Kidney (tissue), 14 donors: Measurements from ENCODE around the gene HSD11B2. TPM values are rescaled to one million over a fixed set of nuclear protein-coding genes. Genes with fewer than 3 reads are reported as not detected.
A peak's percentile ranks its signal among the peaks of the same experiment; 100 is the strongest.

ENCODE experiments used
- DNase-seq, 5 donors: peaks; one replicate each; pipeline ENCODE4 v3.0.0-alpha.2; 2013 to 2020
- FAIRE-seq: peaks from 2 replicates; lab custom pipeline; 2012; peaks lifted over from hg19 to GRCh38; lab: Jason Lieb, UNC
- H3K27ac ChIP-seq, 2 donors: one replicate each; pipeline ENCODE4 v1.7.0; 2013; ENCODE audit warnings: low read depth in 2 of 2, low read length in 2 of 2, inconsistent platforms in 1 of 2
- H3K27me3 ChIP-seq: one replicate; pipeline ENCODE4 v1.7.1; 2013; ENCODE audit warnings: low read length, inconsistent platforms; ENCODE audit not compliant: control insufficient read depth, insufficient read depth
- H3K36me3 ChIP-seq, 3 donors: one replicate each; pipeline versions ENCODE4 v1.7.0 to v1.7.1; 2013; ENCODE audit warnings: low read length in 3 of 3, control low read depth in 1 of 3, inconsistent platforms in 1 of 3; ENCODE audit not compliant: insufficient read depth in 3 of 3, control insufficient read depth in 2 of 3
- H3K4me1 ChIP-seq, 3 donors: one replicate each; pipeline versions ENCODE4 v1.7.0 to v1.7.1; 2013; ENCODE audit warnings: low read length in 3 of 3, inconsistent platforms in 1 of 3, low read depth in 1 of 3; ENCODE audit not compliant: control insufficient read depth in 2 of 3, insufficient read depth in 2 of 3
- H3K4me3 ChIP-seq, 3 donors: one replicate each; pipeline versions ENCODE4 v1.7.0 to v1.8.1; 2013; ENCODE audit warnings: low read length in 3 of 3, control low read depth in 1 of 3, inconsistent platforms in 1 of 3
- H3K9ac ChIP-seq, 3 donors: one replicate each; pipeline versions ENCODE4 v1.7.0 to v1.7.1; 2013; ENCODE audit warnings: low read length in 3 of 3, control low read depth in 1 of 3, inconsistent platforms in 1 of 3
- H3K9me3 ChIP-seq, 3 donors: one replicate each; pipeline versions ENCODE4 v1.7.0 to v1.7.1; 2013; ENCODE audit warnings: low read length in 3 of 3, control low read depth in 1 of 3, inconsistent platforms in 1 of 3; ENCODE audit not compliant: control insufficient read depth in 2 of 3, insufficient read depth in 1 of 3
- CTCF ChIP-seq: IDR thresholded peaks from 3 replicates; pipeline ENCODE4 v1.5.1; 2012; ENCODE audit warnings: mild to moderate bottlenecking, moderate library complexity, borderline replicate concordance; ENCODE audit not compliant: insufficient read depth; ENCODE audit errors: extremely low read depth
- intact Hi-C: fragments of 100-400 bp; cut with DNase I; formaldehyde crosslinking; loops from one replicate; pipeline ENCODE4 v1.11.1; 2022
- polyA plus RNA-seq: library from polyadenylated mRNA; stranded (reverse); fragments of 350-450 nt; fragmentation: Illumina TruSeq; extraction: RNeasy Lipid Tissue Mini Kit (QIAGEN cat#74804); gene quantifications from one replicate; pipeline ENCODE4 v1.2.3, GENCODE V29; 2014; ENCODE audit warnings: low read depth, low replicate concordance; ENCODE audit not compliant: insufficient read depth
- total RNA-seq: library from RNA; stranded (reverse); fragmentation: NEBNext Ultra II Directional; extraction: Animal tissue kit (Norgen Biotek cat#: 25700); gene quantifications from one replicate; pipeline ENCODE4 v1.2.1, GENCODE V29; 2021
- donor health status: control.
- donor health status: control.
- donor health status: control.
- donor health status: control.
- donor health status: control.
- donor health status: DM: yes; HTN: yes; CAD: no.
- donor health status: Normal renal cell carcinoma (clear cell type).

Gene HSD11B2
- total and polyA plus RNA-seq, 2 donors from 2014 or later = 139 to 1,022 TPM

DNA sequence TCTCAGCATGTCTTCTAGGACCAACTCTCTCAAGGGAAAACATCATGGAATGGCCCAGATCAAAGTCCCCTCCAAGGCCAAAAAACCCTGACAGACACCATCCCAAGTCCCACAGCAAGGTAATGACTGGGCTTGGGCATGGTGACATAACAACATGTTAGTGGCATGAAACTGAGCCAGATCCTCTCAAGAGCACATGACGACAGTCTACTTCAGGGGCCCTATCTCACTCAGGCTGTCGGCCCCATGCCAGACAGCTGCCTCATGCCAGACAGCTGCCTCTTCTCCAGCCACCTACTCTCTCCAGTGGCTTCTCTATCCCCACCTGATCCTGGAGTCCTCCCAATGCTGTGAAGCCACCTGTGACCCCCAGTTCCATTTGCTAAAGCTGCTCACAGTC, 18.4 kb downstream of the HSD11B2 start:
- peak overlapping the region; percentile 28 to 72 for H3K27ac ChIP-seq
- peaks cover 0 to 65% (median 64%) of the 10 kb centered on the region in 3 donors for H3K4me1 ChIP-seq
- peak overlapping the region in 1 of 3 donors; percentile 48 for H3K9ac ChIP-seq
- TF ChIP-seq CTCF = no peak
- H3K9me3 ChIP-seq = no peaks in the 10 kb centered on the region
- DNase-seq (no peak), FAIRE-seq (no peak)
- peaks cover 0 to 16% (median 10%) of the 10 kb centered on the region in 3 donors for H3K36me3 ChIP-seq
- intact Hi-C loops = no loop called here
- H3K27me3 ChIP-seq = no peaks in the 10 kb centered on the region
- H3K4me3 ChIP-seq = no peak overlapping the region

DNA sequence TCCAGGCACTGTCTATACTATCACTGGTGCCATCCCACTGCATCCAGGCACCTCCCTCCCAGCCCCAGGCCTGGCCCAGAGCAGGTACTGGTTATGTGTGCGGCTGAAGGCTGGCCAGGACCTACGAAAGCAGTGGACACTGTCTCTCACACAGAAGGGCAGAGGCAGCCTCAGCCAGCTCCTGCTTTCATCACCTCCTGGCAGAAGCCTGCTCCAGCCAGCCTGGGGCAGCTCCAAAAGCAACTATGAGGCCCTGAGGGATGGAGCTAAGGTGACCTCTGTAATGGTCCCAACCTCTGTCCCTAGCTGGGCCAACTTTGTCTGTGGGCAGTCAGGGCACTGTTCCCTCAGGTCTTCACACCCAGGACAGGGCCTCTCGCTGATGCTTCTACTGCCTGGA, 18.8 kb downstream of the HSD11B2 start:
- H3K36me3 ChIP-seq = peaks cover 0 to 16% (median 10%) of the 10 kb centered on the region in 3 donors
- H3K27ac ChIP-seq = peak overlapping the region; percentile 56 to 72
- peaks cover 0 to 61% (median 60%) of the 10 kb centered on the region in 3 donors for H3K4me1 ChIP-seq
- no peak overlapping the region for H3K4me3 ChIP-seq
- FAIRE-seq (no peak), DNase-seq (no peak)
- peak overlapping the region in 1 of 3 donors; percentile 48 for H3K9ac ChIP-seq
- H3K9me3 ChIP-seq = no peaks in the 10 kb centered on the region
- TF ChIP-seq CTCF = no peak
- intact Hi-C loops = no loop called here
- no peaks in the 10 kb centered on the region for H3K27me3 ChIP-seq

DNA sequence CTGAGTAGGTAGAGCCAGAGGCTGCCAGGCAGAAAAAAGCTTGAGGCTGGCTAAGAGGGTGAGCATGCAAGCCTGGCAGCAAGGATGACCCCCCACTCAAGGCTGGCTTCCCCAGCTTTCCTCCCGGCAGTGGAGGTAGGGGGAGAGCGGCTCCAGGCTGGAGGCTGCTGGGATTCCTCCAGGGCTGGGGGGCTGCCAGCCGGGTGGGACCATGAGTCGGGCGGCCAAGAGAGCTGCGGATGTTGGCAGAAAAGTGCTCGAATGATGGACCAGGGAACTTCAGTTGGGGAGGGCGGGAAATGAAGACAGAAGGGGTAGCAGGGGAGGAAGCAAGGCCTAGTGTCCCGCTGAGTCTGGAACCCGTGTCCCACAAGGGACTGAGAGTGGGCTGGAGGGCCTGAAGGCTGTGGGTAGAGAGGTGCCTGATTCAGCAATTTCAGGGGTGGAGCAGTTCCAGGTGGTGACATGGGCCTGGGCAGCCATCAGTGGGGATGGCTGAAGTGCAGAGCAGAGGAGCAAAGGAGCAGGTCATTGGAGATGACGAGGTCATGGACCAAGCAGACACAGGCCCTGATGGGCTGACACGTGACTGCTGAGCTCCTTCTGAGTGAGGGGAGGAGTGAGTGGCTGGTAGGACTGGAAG, 20.3 kb downstream of the HSD11B2 start:
- Histone ChIP-seq H3K9ac (no peak overlapping the region), H3K4me1 (peaks cover 0 to 48% (median 47%) of the 10 kb centered on the region in 3 donors), H3K27ac (peak overlapping the region; percentile 4 to 42), H3K4me3 (no peak overlapping the region), H3K9me3 (no peaks in the 10 kb centered on the region), H3K36me3 (peaks cover 0 to 16% (median 10%) of the 10 kb centered on the region in 3 donors), H3K27me3 (no peaks in the 10 kb centered on the region)
- no peak for TF ChIP-seq CTCF
- FAIRE-seq (no peak), DNase-seq (no peak)
- intact Hi-C loops = no loop called here
